Measurements from ENCODE around the gene RNU1-1. TPM values are rescaled to one million over a fixed set of nuclear protein-coding genes. Genes with fewer than 3 reads are reported as not detected.

The RNU1-1 gene
- under 1 TPM; under 0.01 TPM for total RNA-seq

DNA sequence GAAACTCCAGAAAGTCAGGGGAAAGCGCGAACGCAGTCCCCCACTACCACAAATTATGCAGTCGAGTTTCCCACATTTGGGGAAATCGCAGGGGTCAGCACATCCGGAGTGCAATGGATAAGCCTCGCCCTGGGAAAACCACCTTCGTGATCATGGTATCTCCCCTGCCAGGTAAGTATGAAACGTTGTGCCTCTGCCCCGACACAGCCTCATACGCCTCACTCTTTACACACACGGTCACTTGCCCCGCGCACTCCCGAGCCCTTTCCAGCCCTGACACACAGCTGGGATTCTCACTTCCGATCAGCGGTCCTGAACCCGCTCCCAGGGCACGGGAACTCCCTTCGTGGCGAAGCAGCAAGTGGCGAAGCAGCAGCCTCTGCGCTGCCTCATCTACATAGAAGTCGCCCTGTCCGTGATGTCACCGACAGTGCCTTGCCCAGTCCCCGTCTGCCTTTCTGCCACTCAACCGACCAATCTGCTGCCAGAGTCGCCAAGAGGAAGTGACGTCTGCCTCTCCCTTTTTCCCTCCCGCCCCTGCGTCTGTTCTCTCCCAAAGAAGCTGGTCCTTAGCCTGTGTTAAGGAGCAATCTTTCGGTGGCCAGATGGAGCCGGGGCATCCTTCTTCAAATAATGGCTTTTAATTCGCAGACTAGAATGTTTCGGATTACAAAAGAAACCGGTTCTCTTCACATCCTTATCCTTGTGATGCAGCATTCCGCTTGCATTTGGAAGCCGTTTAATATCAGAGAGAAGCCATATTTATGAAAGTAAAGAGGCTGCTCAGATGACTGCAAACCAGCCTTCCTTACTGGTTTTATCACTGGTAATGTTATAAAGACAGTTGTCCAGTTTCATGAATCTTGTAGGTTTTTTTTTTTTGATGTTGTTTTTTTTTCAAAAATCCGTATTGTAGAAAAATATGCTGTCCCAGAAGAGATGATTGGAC lies at the start of gene RNU1-1:
Gene RNU1-1, minus strand, starts transcription at position 179 of the 949 bp plus-strand sequence.

Small RNA genes lying within 50 kb of the gene (small RNA-seq; reads per million reads assigned to genes)
- gene RNU1-1 (0 reads per million in 2 donors), gene RNU1-6P (0 reads per million in 2 donors)

Other genes with a start within 250 kb of the RNU1-1 start
- 10 to 100 TPM; 12.3 to 16.9 TPM for gene FBXO42, start 161.8 kb downstream of the RNU1-1 start, total RNA-seq
- gene SZRD1, start 147.0 kb downstream of the RNU1-1 start, total RNA-seq, result 10 to 100 TPM; 64.0 to 70.6 TPM
- gene SPATA21, start 76.9 kb downstream of the RNU1-1 start, total RNA-seq, result not detected
- gene NECAP2, start 73.6 kb downstream of the RNU1-1 start, total RNA-seq, result 10 to 100 TPM; 62.6 to 64.4 TPM
- 10 to 100 TPM; 16.5 to 28.6 TPM for gene NBPF1, start 99.3 kb upstream of the RNU1-1 start, total RNA-seq
- gene RNU1-3, start 152.7 kb upstream of the RNU1-1 start, total RNA-seq, result under 1 TPM; under 0.01 TPM
- gene RNU1-4, start 226.2 kb upstream of the RNU1-1 start, total RNA-seq, result under 1 TPM; under 0.01 TPM